ENCODE results near the gene MYLK4.

- TF ChIP-seq TAF1 (IDR thresholded peaks at IDR 0.05; ENCODE audit: borderline replicate concordance, low read depth, low read length): no peak
- no peak for TF ChIP-seq POLR2A (IDR thresholded peaks at IDR 0.05; ENCODE audit: low read depth, low read length)
- TF ChIP-seq POLR2AphosphoS5 (IDR thresholded peaks at IDR 0.05; ENCODE audit: low read depth, low read length): no peak
Measured at GRCh38 chr6:2798586-2799134, 47.9 kb upstream of the MYLK4 start.

Measured in GM12892 (cell line).